GM19193 (cell line): ENCODE results near the gene SERTAD1.
A peak's percentile ranks its signal among the peaks of the same experiment; 100 is the strongest.

Source experiments
- POLR2A ChIP-seq: IDR thresholded peaks from 4 replicates; pipeline ENCODE4 v1.6.1; 2011; ENCODE audit not compliant: insufficient read depth, insufficient read length; ENCODE audit errors: extremely low read depth

SERTAD1 gene

DNA sequence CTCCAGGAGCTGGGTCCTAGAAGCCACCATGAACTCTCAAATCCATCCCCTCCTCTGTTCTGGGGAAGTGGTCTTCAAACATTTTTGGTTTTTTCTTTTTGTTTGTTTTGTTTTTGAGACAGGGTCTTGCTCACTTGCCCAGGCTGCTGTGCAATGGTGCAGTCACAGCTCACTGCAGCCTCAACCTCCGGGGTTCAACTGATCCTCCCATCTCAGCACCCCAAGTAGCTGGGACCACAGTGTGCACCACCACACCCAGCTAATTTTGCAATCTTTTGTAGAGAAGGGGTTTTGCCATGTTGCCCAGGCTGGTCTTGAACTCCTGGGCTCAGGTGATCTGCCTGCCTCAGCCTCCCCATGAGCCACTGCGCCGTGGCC lies 32.8 kb upstream of the SERTAD1 start:
- TF ChIP-seq POLR2A = no peak

DNA sequence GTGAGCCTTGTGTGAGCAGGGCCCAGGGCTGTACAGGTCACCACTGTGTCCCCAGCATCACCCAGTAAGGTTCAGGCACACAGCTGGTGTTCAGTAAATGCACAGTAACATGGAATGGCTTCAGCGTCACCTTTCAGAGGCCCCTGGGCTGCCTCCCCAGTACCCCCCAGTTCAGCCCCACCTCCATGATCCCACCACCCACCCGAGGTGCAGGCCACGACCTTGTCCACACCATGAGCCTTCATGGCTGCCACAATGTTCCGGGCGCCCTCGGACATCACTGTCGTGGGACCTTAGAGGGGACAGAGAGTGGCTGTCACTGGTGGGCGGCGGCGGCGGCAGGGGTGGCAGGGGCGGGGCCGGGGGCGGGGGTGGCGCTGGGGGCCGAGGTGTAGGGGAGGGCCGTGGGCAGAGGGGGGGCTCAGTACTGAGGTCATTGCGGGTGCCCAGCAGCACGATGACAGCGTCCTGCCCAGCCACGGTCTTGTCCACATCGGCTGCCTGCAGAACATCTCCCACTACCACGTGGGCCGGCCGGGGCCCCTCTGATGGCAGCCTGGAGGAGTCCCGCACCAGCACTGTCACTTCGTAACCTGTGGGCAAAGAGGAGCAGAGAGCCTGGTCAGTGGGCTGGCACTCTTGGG lies 32.3 kb upstream of the SERTAD1 start:
- TF ChIP-seq POLR2A = no peak

DNA sequence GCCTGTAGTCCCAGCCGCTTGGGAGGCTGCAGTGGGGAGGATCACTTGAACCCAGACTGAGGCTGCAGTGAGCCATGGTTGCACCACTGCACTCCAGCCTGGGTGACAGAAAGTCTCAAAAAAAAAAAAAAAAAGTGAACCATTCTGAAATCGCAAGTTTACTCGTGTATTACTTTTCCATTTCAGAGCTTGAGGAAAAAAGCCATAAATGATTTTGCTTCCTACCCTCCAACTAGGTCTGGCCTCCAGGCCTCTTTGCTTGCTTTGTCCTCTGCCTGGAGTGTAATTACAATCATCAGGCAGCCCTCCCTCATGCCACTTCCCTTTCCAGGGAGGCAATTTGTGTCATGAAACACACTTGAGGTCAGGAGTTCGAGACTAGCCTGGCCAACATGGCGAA lies 31.3 kb upstream of the SERTAD1 start:
- no peak for TF ChIP-seq POLR2A

DNA sequence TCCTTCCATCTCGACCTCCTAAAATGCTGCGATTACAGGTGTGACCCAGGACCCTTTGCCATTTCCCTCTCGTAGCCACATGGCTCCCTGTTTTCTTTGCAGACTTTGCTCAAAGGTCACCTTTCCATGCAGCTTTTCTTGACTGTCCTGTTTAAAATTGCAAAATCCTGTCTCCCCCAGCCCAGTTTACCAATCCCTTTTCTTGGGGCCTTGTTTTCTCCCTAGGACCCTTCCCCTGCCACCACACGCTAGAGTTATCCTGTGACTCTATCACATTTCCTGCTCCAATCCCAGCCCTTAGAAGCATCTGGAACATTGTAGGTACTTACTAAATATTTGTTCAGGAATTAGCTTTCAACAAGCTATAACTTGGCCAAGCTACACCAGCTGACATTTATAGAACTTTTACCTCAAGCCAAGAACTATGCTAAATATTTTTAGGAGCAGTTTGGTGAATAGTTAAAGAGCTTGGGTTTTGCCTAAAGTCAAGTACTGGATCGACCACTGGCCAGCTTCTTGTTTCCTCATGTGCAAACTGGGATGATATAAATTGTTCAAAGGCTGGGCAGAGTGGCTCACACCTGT lies 27.5 kb upstream of the SERTAD1 start:
- no peak for TF ChIP-seq POLR2A

DNA sequence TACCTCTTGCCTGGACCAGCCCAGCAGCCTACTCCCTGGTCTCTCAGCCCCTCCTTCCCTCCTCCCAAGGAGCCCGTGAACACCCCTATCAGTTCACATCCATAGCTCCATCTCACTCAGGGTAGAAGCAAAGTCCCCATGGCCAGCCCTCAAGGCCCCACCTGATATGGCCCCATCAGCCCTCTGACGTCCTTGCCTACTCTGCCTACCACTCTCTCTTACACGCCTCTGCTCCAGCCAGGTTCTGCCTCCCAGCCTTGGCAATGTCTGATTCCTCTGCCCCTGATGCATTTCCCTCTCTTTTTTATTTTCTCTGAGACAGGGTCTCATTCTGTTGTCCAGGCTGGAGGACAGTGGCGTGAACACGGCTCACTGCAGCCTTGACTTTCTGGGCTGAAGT lies 26.2 kb upstream of the SERTAD1 start:
- TF ChIP-seq POLR2A = no peak

DNA sequence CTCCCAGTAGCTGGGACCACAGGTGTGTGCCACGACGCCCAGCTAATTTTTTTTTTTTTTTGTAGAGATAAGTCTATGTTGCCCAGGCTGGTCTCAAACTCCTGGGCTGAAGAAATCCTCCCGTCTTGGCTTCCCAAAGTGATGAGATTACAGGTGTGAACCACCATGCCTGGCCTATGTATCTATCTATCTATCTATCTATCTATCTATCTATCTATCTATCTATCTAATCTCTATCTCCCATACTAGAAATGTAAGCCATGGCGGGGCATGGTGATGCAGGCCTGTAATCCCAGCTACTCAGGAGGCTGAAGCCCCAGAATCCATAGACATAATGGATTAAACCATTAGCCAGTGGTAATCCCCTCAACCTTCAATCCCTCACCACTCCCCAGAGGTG lies 24.9 kb upstream of the SERTAD1 start:
- TF ChIP-seq POLR2A = no peak

DNA sequence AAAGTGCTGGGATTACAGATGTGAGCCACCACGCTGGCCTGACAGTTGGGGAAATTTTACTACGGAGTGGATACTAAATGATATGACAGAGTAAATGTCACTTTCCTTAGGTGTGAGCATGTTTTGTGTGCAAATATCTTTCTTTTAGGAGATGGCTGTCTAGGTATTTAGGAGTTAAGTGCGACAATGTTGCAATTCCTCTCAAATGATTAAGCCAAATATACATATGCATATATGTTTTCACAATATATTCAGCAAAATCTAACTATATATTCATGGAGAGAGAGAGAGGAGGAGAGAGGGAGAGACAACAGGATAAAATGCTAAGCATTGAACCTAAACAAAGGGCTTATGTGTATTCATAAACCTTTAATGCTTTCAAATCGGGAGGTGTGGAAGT lies 23.7 kb upstream of the SERTAD1 start:
- no peak for TF ChIP-seq POLR2A

DNA sequence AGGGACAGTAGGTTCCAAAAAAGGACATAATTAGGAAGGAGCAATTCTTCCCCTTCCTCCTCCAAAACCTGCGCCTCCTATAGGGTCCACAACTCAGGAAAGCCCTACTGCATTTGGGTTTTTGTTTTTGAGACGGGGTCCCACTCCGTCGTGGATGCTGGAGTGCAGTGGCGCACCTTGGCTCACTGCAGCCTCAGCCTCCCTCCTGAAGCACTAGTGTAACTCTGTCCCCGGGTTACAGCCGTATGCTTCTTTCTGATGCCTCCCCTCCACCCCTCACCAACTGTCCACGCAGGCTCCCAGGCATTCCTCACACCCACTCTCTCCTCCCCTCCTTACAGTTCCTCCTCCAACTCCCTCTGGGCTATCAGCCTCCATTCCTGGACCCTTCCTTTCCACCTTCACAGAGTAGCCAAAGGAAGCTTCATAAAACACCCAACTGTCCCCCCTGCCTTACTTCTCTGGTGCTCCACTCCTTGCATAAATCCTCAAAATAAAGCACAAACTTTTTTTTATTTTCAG lies 20.5 kb upstream of the SERTAD1 start:
- TF ChIP-seq POLR2A = no peak

DNA sequence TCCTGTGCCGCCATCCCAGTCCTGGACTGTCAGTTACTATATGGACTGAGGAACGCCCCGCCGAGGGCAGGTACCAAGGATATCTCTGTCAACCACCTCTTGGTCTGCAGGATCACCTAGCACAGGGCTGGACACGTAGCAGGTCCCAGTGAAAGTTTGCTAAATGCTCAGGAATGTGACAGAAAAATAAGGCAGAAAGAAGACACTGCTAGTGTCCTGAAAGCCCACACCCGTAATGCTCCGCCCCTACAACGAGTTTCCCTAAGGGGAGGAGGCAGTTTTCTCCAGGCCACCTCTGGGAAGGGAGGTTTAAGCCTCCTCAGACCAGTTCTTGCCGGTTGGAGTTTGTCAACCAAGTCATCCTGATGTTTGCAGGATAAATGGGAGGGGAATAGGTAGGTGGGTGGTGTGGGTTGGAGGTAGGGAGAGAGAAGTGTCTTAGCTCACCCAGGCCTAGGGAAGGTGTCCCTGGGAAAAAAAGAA lies 20.0 kb upstream of the SERTAD1 start:
- no peak for TF ChIP-seq POLR2A

DNA sequence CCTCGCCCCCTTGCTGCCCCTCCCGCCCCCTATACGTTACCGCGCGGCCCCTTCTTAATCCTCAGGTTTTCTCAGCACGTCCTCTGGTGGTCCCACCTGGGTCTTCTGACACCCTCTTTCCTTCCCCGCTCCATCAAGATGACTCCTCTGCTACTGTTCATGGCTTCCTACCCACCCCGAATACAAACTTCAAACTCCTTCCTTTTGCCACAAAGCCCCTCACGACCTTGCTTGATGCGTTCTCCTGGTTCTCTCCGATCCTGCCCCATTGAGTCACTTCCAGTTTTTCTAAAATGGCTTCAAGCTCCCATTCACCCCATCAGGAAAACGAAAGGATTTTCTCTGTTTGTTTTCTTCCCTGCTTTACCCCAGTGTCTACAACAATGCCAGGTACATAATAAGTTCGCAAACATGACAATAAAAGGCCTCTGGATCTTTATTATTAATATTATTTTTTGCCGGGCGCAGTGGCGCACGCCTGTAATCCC lies 19.1 kb upstream of the SERTAD1 start:
- TF ChIP-seq POLR2A = no peak

DNA sequence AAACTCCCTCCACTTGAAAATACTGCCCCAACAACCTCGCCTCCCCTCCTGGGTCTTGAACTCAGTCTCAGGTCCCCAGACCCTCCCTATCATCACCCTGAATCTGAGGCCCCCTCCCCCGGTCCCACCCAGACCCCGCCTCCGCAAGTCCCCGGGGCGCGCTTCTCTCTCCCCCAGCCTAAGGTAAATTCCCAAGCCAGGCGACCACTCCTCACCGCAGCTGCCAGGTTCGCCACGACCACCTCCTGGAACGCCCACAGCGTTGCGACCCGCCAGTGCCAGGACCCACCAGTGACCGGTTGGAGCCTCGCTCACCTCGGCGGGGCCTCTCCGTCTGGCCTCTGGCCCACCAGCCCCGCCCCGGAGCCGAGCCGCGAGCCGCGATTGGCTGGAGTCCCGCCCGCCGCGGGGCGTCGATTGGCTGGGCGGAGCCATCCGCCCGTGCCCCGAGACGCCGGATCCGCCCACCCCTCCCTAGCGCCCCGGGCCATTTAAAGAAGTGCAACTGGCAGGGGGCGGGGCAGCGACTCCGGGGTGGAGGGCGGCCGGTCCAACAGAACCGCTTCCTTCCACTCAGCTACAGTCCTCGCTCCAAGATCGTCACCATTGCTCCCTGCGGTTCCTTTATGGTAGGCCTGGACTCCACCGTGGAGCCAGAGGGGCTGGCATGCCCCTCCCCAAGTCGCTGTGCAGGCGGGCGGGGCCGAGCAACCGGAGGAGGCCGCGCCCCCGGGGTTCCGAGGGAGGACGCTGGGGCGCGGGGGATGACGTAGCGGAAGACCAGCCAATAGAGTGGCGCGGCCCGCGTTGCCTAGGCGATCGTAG lies 18.4 kb upstream of the SERTAD1 start, which contains the start of gene SERTAD3:
Gene SERTAD3 (minus strand): TSS at position 336 of the 825 bp plus-strand sequence. CDS start 2,255 bp downstream, outside the sequence.
- TF ChIP-seq POLR2A = peak; percentile 85

DNA sequence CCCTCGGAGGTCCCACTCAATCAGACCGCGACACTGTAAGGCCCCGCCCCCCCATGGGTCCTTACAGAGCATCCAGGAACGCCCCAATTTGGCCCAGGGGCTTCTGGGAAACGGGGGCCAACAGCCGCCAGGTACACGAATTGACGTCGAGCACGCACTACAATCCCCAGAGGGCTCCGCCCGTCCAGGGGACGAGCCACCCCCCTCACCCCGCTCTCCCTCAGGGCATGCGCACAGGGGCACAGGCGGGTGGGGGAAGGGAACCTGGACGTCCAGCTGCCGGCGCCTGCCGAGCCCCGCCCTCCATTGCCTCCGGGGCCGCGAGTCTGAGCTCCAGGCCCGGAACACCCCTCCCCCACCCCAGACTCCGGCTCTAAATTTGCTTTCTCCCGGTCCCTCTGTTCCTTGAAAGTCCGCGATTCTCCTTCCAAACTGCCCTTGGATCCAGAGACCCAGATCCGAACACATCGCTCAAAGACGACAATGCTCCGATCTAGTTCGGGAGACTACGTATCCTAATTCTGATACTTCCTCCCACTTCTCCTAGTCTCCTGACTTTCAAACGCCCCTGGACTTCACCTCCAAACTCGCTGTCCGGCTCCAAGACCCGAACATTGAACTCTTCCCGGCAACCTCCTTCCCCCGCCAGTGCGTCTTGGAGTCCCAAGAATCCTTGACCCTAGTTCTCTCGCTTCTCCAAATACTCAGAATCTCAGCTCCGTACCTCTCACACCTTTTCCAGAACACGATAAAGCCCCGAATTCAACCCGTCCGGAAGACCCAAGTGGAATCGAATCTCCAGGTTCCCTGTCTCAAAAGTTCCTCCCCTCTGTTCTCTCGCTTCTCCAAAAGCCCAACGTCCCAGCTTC lies 17.6 kb upstream of the SERTAD1 start:
- TF ChIP-seq POLR2A = no peak

DNA sequence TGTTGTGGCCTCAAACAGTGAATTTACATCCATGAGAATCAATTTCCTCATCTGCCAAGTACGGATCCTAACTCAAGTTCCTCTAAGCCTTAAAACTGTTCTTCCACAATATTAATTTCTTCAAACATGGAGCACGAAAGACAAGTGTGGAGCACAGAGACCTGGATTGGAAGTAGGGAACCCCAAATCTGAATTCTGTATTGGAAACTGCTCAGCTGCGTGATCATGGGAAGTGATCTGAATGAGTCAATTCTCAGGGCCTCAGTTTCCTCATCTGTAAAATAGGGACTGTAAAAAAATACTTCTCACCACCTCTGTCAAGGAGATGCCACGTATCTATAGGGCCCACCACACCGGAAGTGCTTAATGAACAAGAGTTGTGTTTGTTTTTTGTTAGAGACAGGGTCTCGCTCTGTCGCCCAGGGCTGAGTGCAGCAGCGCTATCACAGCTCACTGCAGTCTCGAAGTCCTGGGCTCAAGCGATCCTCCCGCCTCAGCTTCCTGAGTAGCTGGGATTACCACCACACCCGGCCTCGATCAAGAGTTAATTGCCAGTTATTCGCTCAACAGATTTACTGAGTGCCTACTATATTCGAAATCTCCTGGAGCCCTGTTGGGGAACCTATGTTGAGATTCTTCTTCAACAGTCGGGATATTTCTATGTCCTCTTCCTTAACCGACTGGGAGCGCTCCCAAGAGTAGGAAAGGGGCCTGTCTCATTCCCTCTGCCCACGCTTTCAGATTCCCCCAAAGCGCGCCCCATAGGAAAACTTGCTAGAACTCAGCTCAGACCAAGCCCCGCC lies 16.7 kb upstream of the SERTAD1 start:
- peak; percentile 8 for TF ChIP-seq POLR2A
